8988T (cell line): ENCODE measurements around the gene CDKL5.

ENCODE experiments used
- DNase-seq: peaks from one replicate; pipeline ENCODE4 v3.0.0; 2011

The CDKL5 gene

GRCh38 chrX:18461431-18461830 lies 36.0 kb downstream of the CDKL5 start:
- no peak for DNase-seq

- DNase-seq, result no peak
Observed at GRCh38 chrX:18464499-18464898, 39.1 kb downstream of the CDKL5 start.

GRCh38 chrX:18465051-18465450 lies 39.6 kb downstream of the CDKL5 start:
- DNase-seq, result no peak

DNA sequence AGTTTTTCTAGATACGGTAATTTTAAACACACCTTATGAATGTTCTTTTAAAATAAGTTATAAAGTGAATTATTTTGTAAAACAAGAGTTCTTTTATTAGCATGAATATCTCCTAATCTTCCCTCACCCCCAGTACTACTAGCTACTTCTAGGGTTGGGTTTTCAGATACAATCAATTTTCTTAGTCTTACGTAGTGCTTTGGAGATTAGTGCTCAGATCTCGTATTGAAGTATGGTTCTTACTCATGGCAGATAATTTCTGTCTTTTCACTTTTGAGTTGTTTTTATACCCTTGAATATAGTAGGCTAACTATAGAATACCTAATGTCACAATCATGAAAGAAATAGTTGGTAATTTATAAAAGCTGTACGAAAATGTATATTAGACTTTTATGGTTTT lies 43.2 kb downstream of the CDKL5 start:
- no peak for DNase-seq

GRCh38 chrX:18471296-18471695 lies 45.9 kb downstream of the CDKL5 start:
- DNase-seq, result no peak

GRCh38 chrX:18490806-18491555 lies 65.6 kb downstream of the CDKL5 start:
- no peak for DNase-seq

- DNase-seq, result no peak
Observed at GRCh38 chrX:18491587-18492340, 66.4 kb downstream of the CDKL5 start.

DNA sequence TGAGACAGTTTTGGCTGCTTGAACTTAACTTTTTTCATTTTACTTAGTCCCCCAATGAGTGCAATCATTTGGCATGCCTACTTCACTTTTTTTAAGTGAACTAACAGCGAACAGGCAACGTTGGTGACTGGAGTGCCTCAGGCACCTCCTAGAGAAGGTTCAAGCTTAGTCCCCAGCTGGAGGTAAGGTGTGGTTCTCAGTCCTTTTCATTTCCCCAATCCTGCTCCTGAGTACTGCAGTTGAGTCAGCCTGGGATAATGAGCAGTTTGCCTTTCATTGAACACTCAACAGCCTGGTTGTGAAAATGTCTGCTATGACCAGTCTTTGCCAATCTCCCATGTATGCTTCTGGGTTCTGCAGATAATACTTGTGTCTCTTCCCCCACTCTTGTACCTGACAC lies 109.5 kb downstream of the CDKL5 start:
- DNase-seq, result no peak

- no peak for DNase-seq
Observed at GRCh38 chrX:18537068-18537467, 111.7 kb downstream of the CDKL5 start.

- no peak for DNase-seq
Observed at GRCh38 chrX:18537524-18537923, 112.1 kb downstream of the CDKL5 start.

GRCh38 chrX:18542131-18542530 lies 116.7 kb downstream of the CDKL5 start:
- DNase-seq, result no peak

GRCh38 chrX:18542905-18543304 lies 117.5 kb downstream of the CDKL5 start:
- no peak for DNase-seq

DNA sequence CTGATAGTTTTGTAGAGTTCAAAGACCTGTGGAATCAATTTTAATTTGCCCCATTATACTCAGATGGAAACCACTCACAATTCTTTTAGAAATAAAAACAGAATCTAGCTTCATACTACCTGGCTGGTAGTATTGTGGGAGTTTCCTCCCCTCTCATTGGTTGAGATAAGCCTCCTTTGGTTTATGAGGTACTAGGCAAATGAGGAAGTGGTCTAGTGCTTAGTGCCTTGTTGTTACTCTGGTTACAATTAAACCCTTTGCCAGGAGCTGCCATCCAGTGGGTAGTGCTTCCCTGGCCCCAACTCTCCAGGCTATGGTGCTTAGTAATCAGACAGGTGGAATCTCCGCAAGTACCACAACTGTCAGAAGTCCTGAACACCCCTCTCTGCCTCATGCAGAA lies 118.3 kb downstream of the CDKL5 start:
- no peak for DNase-seq

DNA sequence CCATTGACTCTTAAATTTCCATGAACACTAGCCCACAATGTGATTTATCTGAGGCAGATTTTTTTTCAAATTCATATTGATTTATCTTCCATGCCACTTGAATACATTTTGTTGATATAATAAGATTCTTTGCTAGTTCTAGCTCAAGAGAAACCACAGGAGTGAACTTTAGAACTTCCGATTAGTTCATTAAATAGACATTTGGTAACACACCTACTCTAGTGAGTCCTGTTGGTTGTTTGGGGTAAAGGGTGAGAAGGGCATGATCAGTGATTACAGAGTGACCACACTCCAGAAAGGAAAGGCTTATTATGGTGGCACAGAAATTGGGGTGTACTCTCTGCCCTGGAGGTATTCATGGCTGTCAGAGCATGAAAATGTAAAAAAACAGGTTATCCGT lies 120.4 kb downstream of the CDKL5 start:
- no peak for DNase-seq

DNA sequence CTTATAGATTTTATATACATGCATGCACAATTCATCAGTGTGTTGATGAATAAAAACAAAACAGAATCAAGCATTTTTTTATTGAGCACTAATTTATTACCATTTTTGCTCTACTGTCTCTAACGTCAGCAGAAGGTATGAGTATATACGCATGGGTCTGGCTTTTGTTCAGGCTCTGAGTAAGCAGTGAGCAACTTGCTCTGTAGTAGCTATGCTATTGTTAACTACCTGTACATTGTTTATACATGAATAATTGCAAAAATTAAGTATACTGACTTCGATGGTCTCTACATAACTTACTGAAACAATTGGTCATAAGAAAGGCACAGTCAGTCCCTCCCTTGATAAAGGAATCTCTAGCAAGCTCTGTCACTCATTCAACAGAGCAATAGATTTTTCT lies 123.6 kb downstream of the CDKL5 start:
- DNase-seq, result no peak

DNA sequence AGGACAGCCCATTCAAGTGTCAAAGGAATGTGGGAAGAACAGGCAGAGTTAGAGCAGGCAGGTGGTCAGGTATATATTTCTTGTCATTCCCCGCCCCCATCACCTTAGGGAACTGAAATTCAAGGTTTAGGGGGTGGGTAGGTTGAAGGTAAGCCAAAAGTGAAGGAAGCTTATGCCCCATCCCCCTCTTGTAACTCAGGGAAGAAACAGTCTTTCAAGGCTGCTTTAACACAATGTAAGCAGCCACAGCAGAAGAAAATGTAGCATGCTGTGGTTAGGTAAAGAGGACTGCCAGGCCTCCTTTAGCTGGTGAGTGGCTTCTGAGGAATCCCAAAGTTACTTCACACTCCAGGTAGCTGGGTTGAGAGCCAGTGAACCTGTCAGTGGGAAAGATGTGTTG lies 124.2 kb downstream of the CDKL5 start:
- no peak for DNase-seq

DNA sequence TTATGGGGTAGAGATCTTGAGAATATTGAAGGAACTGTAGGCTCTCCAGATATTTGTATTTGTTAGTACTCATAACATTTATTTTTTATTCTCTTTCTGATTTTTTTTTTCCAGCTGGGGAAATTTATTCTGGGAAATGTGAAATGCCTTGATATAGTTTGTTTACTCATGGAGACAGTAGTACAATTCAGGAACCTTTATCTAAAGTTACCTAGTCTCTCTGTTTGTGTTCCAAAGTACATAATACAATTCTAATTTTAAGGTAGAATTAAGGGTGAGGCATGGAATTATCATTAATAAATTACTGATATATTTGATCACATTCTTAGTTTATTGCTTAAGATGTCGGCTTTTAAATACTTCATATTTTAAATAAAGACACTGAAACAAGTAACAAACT lies 132.5 kb downstream of the CDKL5 start:
- DNase-seq, result no peak

DNA sequence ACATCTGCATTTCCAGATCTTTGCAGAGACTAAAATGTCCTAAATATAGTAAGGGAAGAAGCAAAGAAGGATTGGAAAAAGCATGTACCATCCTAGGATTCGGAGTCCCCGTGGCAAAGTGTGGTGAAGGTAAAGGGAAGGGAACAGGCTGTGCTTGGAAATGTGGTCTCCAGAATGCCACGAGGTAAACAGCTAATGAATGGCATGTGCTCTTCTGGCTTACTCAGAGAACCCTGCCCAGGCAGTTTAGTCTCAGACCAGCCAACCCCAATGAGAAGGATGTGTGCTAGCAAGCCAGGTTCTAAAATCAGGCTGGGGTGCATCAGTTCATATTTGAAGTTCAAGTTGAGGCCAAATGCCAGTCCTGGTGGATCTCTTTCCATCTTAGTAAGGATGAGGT lies 133.4 kb downstream of the CDKL5 start:
- no peak for DNase-seq

- DNase-seq, result no peak
Observed at GRCh38 chrX:18561020-18561419, 135.6 kb downstream of the CDKL5 start.

DNA sequence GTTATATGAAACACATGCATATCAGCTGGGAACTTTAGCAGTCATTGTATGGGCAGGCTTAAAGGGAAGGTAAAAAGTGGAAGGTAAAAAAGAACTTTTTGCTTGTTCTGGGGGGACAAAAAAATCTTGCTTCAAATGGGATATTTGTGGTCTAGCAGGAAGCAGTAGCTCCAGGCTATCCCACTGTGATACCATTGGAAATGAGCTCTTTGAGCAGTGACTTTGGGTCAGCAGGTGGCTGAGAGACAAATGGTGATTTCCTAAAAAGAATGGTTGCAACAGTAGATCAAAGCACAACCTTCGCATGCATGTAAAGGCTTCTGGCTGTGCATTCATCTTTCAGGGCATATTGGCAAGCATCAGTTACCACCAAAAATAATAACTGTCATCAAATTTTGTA lies 140.3 kb downstream of the CDKL5 start:
- no peak for DNase-seq

- no peak for DNase-seq
Observed at GRCh38 chrX:18566748-18567147, 141.3 kb downstream of the CDKL5 start.

DNA sequence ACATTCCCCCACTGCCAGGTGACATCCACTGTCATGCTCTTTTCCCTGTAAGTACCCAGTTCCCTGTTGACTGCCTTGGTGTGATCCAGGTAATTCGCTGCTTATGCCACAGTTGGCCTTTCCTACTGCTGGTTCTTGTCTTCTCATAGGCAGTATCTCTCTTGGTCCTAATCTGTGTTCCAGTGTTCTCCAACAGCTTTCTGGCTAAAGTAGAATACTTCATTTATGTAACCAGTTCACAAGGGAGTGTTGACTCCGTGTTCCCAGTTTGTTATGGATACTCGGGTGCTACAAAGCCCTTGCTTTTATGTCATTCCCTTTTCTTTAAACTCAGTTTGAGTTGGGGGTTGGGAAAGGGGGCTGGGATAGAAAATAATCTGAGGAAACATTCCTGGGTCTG lies 148.1 kb downstream of the CDKL5 start:
- DNase-seq, result no peak

DNA sequence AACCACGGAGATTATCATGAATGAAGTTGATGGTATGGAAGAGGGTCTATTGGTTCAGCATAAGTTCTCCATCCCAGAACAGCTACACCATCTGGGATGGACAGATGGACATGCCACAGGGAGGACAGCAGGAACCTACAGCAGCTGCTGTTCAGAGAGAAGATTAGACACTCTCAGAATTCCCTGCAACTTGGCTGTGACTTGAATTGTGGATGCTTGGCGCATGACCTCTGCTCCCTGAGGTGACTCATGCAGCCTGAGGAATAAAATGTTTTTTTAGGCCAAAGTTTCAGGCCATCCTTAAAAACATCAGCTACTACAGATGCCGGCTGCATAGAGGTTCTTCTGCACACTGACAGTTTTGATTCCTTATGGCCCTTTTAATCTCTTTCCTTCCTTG lies 149.2 kb downstream of the CDKL5 start:
- no peak for DNase-seq

DNA sequence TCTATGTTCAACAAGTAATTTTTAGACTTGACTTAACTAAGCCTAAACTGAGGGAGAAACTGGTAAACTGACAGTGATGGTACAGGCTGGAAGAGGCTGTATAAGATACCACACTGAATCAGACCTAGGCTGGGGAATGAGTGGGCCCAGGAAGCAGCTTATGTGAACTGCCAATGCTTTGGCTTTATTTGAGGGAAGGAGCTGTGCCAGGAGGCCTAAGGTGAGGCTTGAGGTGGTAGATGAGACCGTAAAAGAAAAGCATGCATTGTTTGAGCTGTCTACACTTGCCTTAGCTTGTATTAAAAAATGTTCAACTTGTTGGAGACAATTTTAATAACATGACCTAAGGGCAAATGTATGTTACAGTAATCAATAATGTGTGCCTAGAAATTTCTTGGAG lies 150.3 kb downstream of the CDKL5 start:
- no peak for DNase-seq

GRCh38 chrX:18577400-18577799 lies 152.0 kb downstream of the CDKL5 start:
- no peak for DNase-seq
